ENCODE measurements around the gene CKAP5. TPM values are rescaled to one million over a fixed set of nuclear protein-coding genes. Genes with fewer than 3 reads are reported as not detected.

The CKAP5 gene
- total RNA-seq, 2 experiments from 2014 or later: 161 to 243 TPM

DNA sequence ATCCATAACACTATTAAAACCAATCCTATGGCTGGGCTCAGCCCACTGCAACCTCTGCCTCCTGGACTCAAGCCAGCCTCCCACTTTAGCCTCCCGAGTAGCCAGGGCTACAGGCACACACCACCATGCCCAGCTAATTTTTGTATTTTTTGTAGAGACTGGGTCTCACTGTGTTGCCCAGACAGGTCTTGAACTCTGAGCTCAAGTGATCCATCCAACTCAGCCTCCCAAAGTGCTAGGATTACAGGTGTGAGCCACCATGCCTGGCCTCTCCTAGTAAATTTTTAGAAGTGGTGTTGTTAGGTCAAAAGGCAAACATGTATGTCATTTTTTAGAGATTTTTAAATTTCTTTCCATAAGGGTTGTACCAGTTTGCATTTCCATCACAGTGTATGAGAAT, 112.8 kb downstream of the CKAP5 start:
- Histone ChIP-seq H4K20me1 (ENCODE audit: insufficient read depth, low read length) (no peaks in the 10 kb centered on the region), H3K4me1 (ENCODE audit: insufficient read depth, low read length, poor library complexity, severe bottlenecking) (no peaks in the 10 kb centered on the region), H3K4me2 (ENCODE audit: low read length) (no peak overlapping the region), H3K27ac (ENCODE audit: low read depth, low read length, poor library complexity, severe bottlenecking) (no peak overlapping the region), H3K36me3 (ENCODE audit: insufficient read depth, low read length) (no peaks in the 10 kb centered on the region), H2AFZ (ENCODE audit: low read length) (no peak overlapping the region), H3K9me3 (ENCODE audit: low read length) (no peaks in the 10 kb centered on the region), H3K9me2 (ENCODE audit: insufficient read depth, low read length) (no peaks in the 10 kb centered on the region), H3K4me3 (ENCODE audit: low read depth, low read length, poor library complexity, severe bottlenecking) (no peak overlapping the region), H3K79me2 (ENCODE audit: insufficient read depth, low read depth, low read length) (no peaks in the 10 kb centered on the region)
- DNase-seq (ENCODE audit: low spot score): no peak
- intact Hi-C loops (cut with micrococcal nuclease; ENCODE audit: unreplicated experiment): no loop called here
- ChIA-PET POLR2A (no interaction called here), CTCF (ENCODE audit: unreplicated experiment) (no interaction called here)
- TF ChIP-seq EZH2phosphoT487 (IDR thresholded peaks at IDR 0.05; ENCODE audit: borderline replicate concordance, low read depth, low read length): no peak
- TF ChIP-seq, protein P1, sequence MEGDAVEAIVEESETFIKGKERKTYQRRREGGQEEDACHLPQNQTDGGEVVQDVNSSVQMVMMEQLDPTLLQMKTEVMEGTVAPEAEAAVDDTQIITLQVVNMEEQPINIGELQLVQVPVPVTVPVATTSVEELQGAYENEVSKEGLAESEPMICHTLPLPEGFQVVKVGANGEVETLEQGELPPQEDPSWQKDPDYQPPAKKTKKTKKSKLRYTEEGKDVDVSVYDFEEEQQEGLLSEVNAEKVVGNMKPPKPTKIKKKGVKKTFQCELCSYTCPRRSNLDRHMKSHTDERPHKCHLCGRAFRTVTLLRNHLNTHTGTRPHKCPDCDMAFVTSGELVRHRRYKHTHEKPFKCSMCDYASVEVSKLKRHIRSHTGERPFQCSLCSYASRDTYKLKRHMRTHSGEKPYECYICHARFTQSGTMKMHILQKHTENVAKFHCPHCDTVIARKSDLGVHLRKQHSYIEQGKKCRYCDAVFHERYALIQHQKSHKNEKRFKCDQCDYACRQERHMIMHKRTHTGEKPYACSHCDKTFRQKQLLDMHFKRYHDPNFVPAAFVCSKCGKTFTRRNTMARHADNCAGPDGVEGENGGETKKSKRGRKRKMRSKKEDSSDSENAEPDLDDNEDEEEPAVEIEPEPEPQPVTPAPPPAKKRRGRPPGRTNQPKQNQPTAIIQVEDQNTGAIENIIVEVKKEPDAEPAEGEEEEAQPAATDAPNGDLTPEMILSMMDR (conservative IDR thresholded peaks at IDR 0.05; ENCODE audit: low read length): no peak
- no TSS peak for BruUV-seq (replicated peaks)

DNA sequence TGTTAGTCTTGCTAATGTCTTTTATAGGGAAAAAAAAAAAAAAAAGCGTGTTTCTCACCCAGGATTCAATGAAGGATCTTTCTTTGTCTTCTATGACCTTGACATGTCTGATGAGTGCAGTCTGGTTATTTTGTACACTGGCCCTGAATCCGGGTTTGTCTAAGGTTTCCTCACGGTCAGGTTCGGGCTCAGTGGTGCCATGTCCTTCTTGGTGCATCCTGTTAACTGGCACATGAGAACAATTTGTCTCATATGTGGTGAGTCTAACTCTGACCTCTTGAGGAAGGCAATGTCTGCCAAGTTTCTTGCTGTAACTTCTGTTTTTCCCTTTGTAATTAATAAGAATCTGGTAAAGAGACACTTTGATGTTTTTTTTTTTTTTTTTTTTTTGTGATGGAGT, 114.5 kb downstream of the CKAP5 start:
- no peak overlapping the region for H3K4me3 ChIP-seq (ENCODE audit: low read depth, low read length, poor library complexity, severe bottlenecking)
- H3K4me2 ChIP-seq (ENCODE audit: low read length): no peak overlapping the region
- H3K27ac ChIP-seq (ENCODE audit: low read depth, low read length, poor library complexity, severe bottlenecking): no peak overlapping the region
- ChIA-PET POLR2A (no interaction called here), CTCF (ENCODE audit: unreplicated experiment) (no interaction called here)
- no peaks in the 10 kb centered on the region for H3K4me1 ChIP-seq (ENCODE audit: insufficient read depth, low read length, poor library complexity, severe bottlenecking)
- TF ChIP-seq EZH2phosphoT487 (IDR thresholded peaks at IDR 0.05; ENCODE audit: borderline replicate concordance, low read depth, low read length): no peak
- TF ChIP-seq, protein P1 (conservative IDR thresholded peaks at IDR 0.05; ENCODE audit: low read length): no peak
- H3K9me3 ChIP-seq (ENCODE audit: low read length): no peaks in the 10 kb centered on the region
- no TSS peak for BruUV-seq (replicated peaks)
- no peaks in the 10 kb centered on the region for H3K79me2 ChIP-seq (ENCODE audit: insufficient read depth, low read depth, low read length)
- H3K36me3 ChIP-seq (ENCODE audit: insufficient read depth, low read length): no peaks in the 10 kb centered on the region
- H4K20me1 ChIP-seq (ENCODE audit: insufficient read depth, low read length): no peaks in the 10 kb centered on the region
- DNase-seq (ENCODE audit: low spot score): no peak
- H3K9me2 ChIP-seq (ENCODE audit: insufficient read depth, low read length): no peaks in the 10 kb centered on the region
- intact Hi-C loops (cut with micrococcal nuclease; ENCODE audit: unreplicated experiment): no loop called here
- H2AFZ ChIP-seq (ENCODE audit: low read length): no peak overlapping the region

DNA sequence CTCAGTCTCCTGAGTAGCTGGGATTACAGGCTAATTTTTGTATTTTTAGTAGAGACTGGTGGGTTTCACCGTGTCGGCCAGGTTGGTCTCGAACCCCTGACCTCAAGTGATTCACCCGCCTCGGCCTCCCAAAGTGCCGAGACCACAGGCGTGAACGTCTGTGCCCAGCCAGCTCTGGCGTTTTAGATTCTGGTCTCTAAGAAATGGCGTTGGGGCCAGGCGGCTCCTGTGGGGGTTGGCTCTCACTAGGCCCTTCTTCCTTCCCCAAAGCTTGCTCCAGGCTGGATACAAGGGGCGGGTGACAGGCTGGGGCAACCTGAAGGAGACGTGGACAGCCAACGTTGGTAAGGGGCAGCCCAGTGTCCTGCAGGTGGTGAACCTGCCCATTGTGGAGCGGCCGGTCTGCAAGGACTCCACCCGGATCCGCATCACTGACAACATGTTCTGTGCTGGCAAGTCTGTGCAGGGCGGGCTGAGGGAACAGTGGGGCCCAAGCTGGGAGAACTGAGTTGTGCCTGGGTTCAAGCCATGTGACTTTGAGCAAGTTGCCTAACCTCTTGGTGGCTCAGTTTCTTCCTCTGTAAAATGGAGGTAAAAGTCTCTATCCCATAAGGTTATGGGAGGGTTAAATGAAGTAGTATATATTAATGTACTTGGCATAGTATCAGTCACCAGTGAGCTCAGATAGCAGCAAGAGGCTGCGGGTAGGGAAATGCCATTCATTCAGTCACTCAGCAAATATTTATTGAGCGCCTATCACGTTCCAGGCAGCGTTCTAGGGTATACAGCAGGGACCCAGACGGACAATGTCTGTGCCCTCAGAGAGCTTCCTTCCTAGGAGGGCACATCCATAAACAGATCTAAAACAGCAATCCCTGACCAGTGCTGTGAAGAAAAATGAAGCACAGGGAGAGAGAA, 116.7 kb downstream of the CKAP5 start:
- ChIA-PET POLR2A (interaction anchor here (0.7 kb wide), 1 partner anchor 1046 kb away, joined by 3 read pairs; no protein-coding TSS in a partner anchor), CTCF (ENCODE audit: unreplicated experiment) (no interaction called here)
- no peaks in the 10 kb centered on the region for H3K79me2 ChIP-seq (ENCODE audit: insufficient read depth, low read depth, low read length)
- H3K4me3 ChIP-seq (ENCODE audit: low read depth, low read length, poor library complexity, severe bottlenecking): no peak overlapping the region
- H2AFZ ChIP-seq (ENCODE audit: low read length): no peak overlapping the region
- H3K9me2 ChIP-seq (ENCODE audit: insufficient read depth, low read length): no peaks in the 10 kb centered on the region
- DNase-seq (ENCODE audit: low spot score): no peak
- H3K9me3 ChIP-seq (ENCODE audit: low read length): no peaks in the 10 kb centered on the region
- H3K4me2 ChIP-seq (ENCODE audit: low read length): no peak overlapping the region
- H3K36me3 ChIP-seq (ENCODE audit: insufficient read depth, low read length): no peaks in the 10 kb centered on the region
- peaks cover 2% of the 10 kb centered on the region for H3K4me1 ChIP-seq (ENCODE audit: insufficient read depth, low read length, poor library complexity, severe bottlenecking)
- H3K27ac ChIP-seq (ENCODE audit: low read depth, low read length, poor library complexity, severe bottlenecking): no peak overlapping the region
- TF ChIP-seq, protein P1 (conservative IDR thresholded peaks at IDR 0.05; ENCODE audit: low read length): no peak
- TF ChIP-seq EZH2phosphoT487 (IDR thresholded peaks at IDR 0.05; ENCODE audit: borderline replicate concordance, low read depth, low read length): no peak
- H4K20me1 ChIP-seq (ENCODE audit: insufficient read depth, low read length): no peaks in the 10 kb centered on the region
- intact Hi-C loops (cut with micrococcal nuclease; ENCODE audit: unreplicated experiment): no loop called here
- no TSS peak for BruUV-seq (replicated peaks)
